Measurements from ENCODE around the gene PRDM10.
"Not testable (repeated sequence)": the region's sequence is repeated elsewhere in the genome, so short reads cannot be mapped to it uniquely, and the experiment has no call there.

PRDM10 gene

DNA sequence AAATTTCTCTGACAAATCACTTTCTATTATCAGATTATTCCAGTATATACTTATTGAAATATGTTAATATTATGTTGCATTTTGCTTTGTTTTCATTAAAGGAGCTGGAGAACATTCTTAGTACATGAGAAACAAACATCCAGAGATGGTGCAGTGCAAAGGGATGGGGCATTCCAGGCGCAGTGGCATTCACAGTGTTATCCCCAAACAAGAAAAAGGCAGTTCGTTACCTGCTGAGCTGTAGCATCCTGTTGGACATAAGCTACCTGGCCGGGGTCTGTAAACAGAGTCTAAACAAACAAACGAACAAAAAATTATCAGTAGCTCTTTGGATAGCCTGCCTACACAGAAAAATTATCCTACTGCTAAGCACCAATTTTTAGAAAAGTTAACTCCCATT, 47.4 kb downstream of the PRDM10 start:
- TF ChIP-seq, protein P1, sequence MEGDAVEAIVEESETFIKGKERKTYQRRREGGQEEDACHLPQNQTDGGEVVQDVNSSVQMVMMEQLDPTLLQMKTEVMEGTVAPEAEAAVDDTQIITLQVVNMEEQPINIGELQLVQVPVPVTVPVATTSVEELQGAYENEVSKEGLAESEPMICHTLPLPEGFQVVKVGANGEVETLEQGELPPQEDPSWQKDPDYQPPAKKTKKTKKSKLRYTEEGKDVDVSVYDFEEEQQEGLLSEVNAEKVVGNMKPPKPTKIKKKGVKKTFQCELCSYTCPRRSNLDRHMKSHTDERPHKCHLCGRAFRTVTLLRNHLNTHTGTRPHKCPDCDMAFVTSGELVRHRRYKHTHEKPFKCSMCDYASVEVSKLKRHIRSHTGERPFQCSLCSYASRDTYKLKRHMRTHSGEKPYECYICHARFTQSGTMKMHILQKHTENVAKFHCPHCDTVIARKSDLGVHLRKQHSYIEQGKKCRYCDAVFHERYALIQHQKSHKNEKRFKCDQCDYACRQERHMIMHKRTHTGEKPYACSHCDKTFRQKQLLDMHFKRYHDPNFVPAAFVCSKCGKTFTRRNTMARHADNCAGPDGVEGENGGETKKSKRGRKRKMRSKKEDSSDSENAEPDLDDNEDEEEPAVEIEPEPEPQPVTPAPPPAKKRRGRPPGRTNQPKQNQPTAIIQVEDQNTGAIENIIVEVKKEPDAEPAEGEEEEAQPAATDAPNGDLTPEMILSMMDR (IDR thresholded peaks at IDR 0.05; ENCODE audit: low read depth, low read length): no peak
- no peak for TF ChIP-seq EZH2phosphoT487 (IDR thresholded peaks at IDR 0.05; ENCODE audit: low read depth)
- Histone ChIP-seq H3K4me1 (ENCODE audit: low read length) (peaks cover 3% of the 10 kb centered on the region), H2AFZ (ENCODE audit: low read depth, low read length) (no peak overlapping the region), H3K9me3 (ENCODE audit: insufficient read depth, low read length) (no peaks in the 10 kb centered on the region), H3K4me2 (ENCODE audit: low read length) (no peak overlapping the region), H3K9ac (ENCODE audit: low read length) (no peak overlapping the region), H3K27ac (ENCODE audit: low read length) (no peak overlapping the region), H3K36me3 (replicated peaks; ENCODE audit: low read depth, low read length) (peaks cover 8% of the 10 kb centered on the region), H3K27me3 (ENCODE audit: low read depth, low read length) (no peaks in the 10 kb centered on the region), H3K79me2 (ENCODE audit: low read length) (no peaks in the 10 kb centered on the region), H3K4me3 (ENCODE audit: low read length) (no peak overlapping the region), H4K20me1 (ENCODE audit: insufficient read depth, low read length) (no peaks in the 10 kb centered on the region)

DNA sequence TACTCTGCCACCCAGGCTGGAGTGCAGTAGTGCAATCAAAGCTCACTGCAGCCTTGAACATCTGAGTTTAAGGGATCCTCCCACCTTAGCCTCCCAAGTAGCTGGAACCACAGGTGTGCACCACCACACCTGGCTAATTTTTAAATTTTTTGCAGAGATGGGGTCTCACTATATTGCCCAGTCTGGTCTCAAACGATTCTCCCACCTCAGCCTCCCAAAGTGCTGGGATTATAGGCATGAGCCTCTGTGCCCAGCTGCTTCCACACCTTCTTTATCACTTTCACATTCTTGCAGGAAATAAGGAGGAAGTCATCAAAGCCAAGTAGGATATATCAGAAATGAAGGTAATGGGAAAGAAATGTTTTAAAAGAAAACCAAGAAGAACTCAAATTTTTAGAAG, 47.9 kb downstream of the PRDM10 start:
- not testable (repeated sequence) for H3K79me2 ChIP-seq (ENCODE audit: low read length); H3K4me1 ChIP-seq (ENCODE audit: low read length); H3K4me2 ChIP-seq (ENCODE audit: low read length); H2AFZ ChIP-seq (ENCODE audit: low read depth, low read length); H3K9me3 ChIP-seq (ENCODE audit: insufficient read depth, low read length); H3K4me3 ChIP-seq (ENCODE audit: low read length); H3K36me3 ChIP-seq (replicated peaks; ENCODE audit: low read depth, low read length); H3K27ac ChIP-seq (ENCODE audit: low read length); H4K20me1 ChIP-seq (ENCODE audit: insufficient read depth, low read length); H3K27me3 ChIP-seq (ENCODE audit: low read depth, low read length); H3K9ac ChIP-seq (ENCODE audit: low read length)

DNA sequence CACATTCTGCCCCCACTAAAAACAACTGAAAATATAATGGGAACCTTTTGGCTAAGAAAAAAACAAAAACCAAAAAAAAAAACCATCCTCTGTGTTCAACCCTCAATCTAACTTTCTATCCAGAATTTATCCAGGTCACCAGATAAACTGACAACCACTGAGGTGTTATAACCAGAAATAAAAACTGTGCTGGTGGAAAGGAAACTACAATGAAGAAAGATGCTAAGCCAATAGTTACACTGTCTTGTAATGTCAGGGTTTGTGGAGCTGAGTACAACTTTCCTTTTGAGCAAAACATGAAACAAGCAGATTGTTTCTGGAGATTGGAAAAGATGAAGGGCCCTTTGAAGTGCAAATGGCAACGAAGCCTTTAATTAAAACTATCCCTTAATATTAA, 50.8 kb downstream of the PRDM10 start:
- Histone ChIP-seq H3K4me1 (ENCODE audit: low read length) (no peaks in the 10 kb centered on the region), H3K27me3 (ENCODE audit: low read depth, low read length) (no peaks in the 10 kb centered on the region), H3K9ac (ENCODE audit: low read length) (no peak overlapping the region), H2AFZ (ENCODE audit: low read depth, low read length) (no peak overlapping the region), H4K20me1 (ENCODE audit: insufficient read depth, low read length) (no peaks in the 10 kb centered on the region), H3K9me3 (ENCODE audit: insufficient read depth, low read length) (no peaks in the 10 kb centered on the region), H3K4me3 (ENCODE audit: low read length) (no peak overlapping the region), H3K27ac (ENCODE audit: low read length) (no peak overlapping the region), H3K4me2 (ENCODE audit: low read length) (no peak overlapping the region), H3K79me2 (ENCODE audit: low read length) (no peaks in the 10 kb centered on the region), H3K36me3 (replicated peaks; ENCODE audit: low read depth, low read length) (peaks cover 5% of the 10 kb centered on the region)
- TF ChIP-seq, protein P1 (IDR thresholded peaks at IDR 0.05; ENCODE audit: low read depth, low read length): no peak
- no peak for TF ChIP-seq EZH2phosphoT487 (IDR thresholded peaks at IDR 0.05; ENCODE audit: low read depth)

DNA sequence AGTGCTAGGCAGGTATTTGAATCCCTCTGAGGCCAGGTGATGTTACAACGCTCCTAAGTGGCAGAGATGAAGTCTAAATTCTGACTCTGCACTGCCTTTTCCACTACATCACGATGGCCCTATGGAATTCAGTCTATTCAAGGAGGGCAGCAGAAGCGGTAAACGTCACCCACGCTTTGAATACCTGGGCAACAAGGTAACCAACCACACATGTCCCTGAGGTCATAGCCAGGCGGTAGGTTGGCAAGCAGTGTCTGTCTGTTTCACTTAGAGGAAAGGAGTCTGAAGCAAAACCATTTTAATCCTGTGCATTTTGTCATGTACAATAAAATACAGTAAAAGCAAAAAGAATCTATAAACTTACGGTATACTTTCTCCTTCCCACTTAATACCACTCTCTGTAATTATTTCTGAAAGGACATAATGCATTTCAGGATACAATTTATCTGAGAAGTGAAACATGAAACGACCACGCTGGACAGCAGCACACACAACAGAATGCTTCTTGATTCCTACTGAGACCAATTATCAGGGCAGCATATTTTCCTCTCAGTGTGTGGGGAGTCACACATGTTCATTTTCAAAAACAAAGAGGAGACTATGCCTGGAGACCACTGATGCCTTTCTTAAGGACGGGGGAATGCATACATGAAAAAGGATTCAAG, 51.3 kb downstream of the PRDM10 start:
- H2AFZ ChIP-seq (ENCODE audit: low read depth, low read length): no peak overlapping the region
- TF ChIP-seq, protein P1 (IDR thresholded peaks at IDR 0.05; ENCODE audit: low read depth, low read length): no peak
- no peak for TF ChIP-seq EZH2phosphoT487 (IDR thresholded peaks at IDR 0.05; ENCODE audit: low read depth)
- H3K79me2 ChIP-seq (ENCODE audit: low read length): no peaks in the 10 kb centered on the region
- peaks cover 2% of the 10 kb centered on the region; the same call in 1 of the 2 replicates for H3K4me1 ChIP-seq (ENCODE audit: low read length)
- H3K9ac ChIP-seq (ENCODE audit: low read length): no peak overlapping the region
- H4K20me1 ChIP-seq (ENCODE audit: insufficient read depth, low read length): no peaks in the 10 kb centered on the region
- peaks cover 5% of the 10 kb centered on the region for H3K36me3 ChIP-seq (replicated peaks; ENCODE audit: low read depth, low read length)
- no peak overlapping the region for H3K27ac ChIP-seq (ENCODE audit: low read length)
- H3K27me3 ChIP-seq (ENCODE audit: low read depth, low read length): no peaks in the 10 kb centered on the region
- H3K4me2 ChIP-seq (ENCODE audit: low read length): no peak overlapping the region
- H3K4me3 ChIP-seq (ENCODE audit: low read length): no peak overlapping the region
- no peaks in the 10 kb centered on the region for H3K9me3 ChIP-seq (ENCODE audit: insufficient read depth, low read length)
